Tibial nerve (tissue), 4 donors: ENCODE measurements around the gene TLR3. TPM values are rescaled to one million over a fixed set of nuclear protein-coding genes. Genes with fewer than 3 reads are reported as not detected.

Experiments used
- DNase-seq, 2 donors: peaks; one replicate each; pipeline ENCODE4 v3.0.0-alpha.2; 2019; ENCODE audit warnings: low spot score in 2 of 2
- H3K27ac ChIP-seq, 4 donors: fragments of 200-600 bp; sonication (generic) in 3 of 4; one replicate each; pipeline ENCODE4 v1.5.1; 2017 to 2019; ENCODE audit warnings: mild to moderate bottlenecking in 1 of 4
- H3K27me3 ChIP-seq, 2 donors: fragments of 200-600 bp; sonication (generic) in 1 of 2; one replicate each; pipeline versions ENCODE4 v1.5.1 to v1.6.0; 2017 to 2019
- H3K36me3 ChIP-seq, 3 donors: fragments of 200-600 bp; sonication (generic); one replicate each; pipeline ENCODE4 v1.5.1; 2018 to 2019
- H3K4me1 ChIP-seq, 4 donors: fragments of 200-600 bp; sonication (generic) in 3 of 4; one replicate each; pipeline ENCODE4 v1.5.1; 2017 to 2019
- H3K4me3 ChIP-seq, 4 donors: fragments of 200-600 bp; sonication (generic) in 3 of 4; one replicate each; pipeline ENCODE4 v1.5.1; 2017 to 2019; ENCODE audit warnings: mild to moderate bottlenecking in 1 of 4, moderate library complexity in 1 of 4
- H3K9me3 ChIP-seq, 4 donors: fragments of 200-600 bp; sonication (generic) in 3 of 4; one replicate each; pipeline ENCODE4 v1.5.1; 2017 to 2019
- CTCF ChIP-seq, 5 experiments: fragments of 200-600 bp in 3 of 5; fragments of 450-650 bp in 2 of 5; sonication (generic) in 3 of 5; IDR thresholded peaks; one replicate each; pipeline ENCODE4 v1.5.1; 2016 to 2019; ENCODE audit warnings: antibody characterized with exemption in 5 of 5, mild to moderate bottlenecking in 3 of 5, moderate library complexity in 2 of 5
- EP300 ChIP-seq, 2 donors: sonication (generic); formaldehyde crosslinking; IDR thresholded peaks; one replicate each; pipeline ENCODE4 v1.6.1; 2017; ENCODE audit warnings: antibody characterized with exemption in 2 of 2, mild to moderate bottlenecking in 1 of 2
- POLR2A ChIP-seq, 2 donors: fragments of 450-650 bp; IDR thresholded peaks; one replicate each; pipeline ENCODE4 v1.6.1; 2017; ENCODE audit warnings: antibody characterized with exemption in 2 of 2, mild to moderate bottlenecking in 2 of 2, moderate library complexity in 2 of 2
- WGBS, 2 donors: methylation state at CpG; one replicate each; pipeline ENCODE4 v1.1.5; 2018; 5-methylcytosine and 5-hydroxymethylcytosine counted together
- total RNA-seq, 4 donors: library from RNA; depleted of rRNA; stranded (reverse); fragments of >200 nt; gene quantifications; one replicate each; pipeline ENCODE4 v1.1.0, GENCODE V29; 2016

The TLR3 gene
- total RNA-seq, 4 donors from 2014 or later, result 3.9 to 13.3 (median 6.0) TPM

GRCh38 chr4:186051096-186051495, 17.9 kb upstream of the TLR3 start:
- H3K4me1 ChIP-seq, result peaks cover 0 to 3% (median 0%) of the 10 kb centered on the region in 4 donors
- no peaks in the 10 kb centered on the region for H3K27me3 ChIP-seq
- no peak overlapping the region for H3K4me3 ChIP-seq
- WGBS, 2 donors, result 63 to 68% methylated on average over 11 of the region's 11 CpGs
- no peaks in the 10 kb centered on the region for H3K36me3 ChIP-seq
- no peak for TF ChIP-seq CTCF (IDR thresholded peaks at IDR 0.05)
- no peak for TF ChIP-seq EP300 (IDR thresholded peaks at IDR 0.05)
- no peak for TF ChIP-seq POLR2A (IDR thresholded peaks at IDR 0.05)
- no peak overlapping the region for H3K27ac ChIP-seq
- DNase-seq, result no peak
- no peaks in the 10 kb centered on the region for H3K9me3 ChIP-seq

- H3K27me3 ChIP-seq, result no peaks in the 10 kb centered on the region
- H3K27ac ChIP-seq, result no peak overlapping the region
- WGBS, 2 donors, result 70 to 77% methylated on average over 6 of the region's 6 CpGs
- DNase-seq, result no peak
- H3K4me3 ChIP-seq, result no peak overlapping the region
- TF ChIP-seq POLR2A (IDR thresholded peaks at IDR 0.05) (no peak), EP300 (IDR thresholded peaks at IDR 0.05) (no peak), CTCF (IDR thresholded peaks at IDR 0.05) (no peak)
- no peaks in the 10 kb centered on the region for H3K9me3 ChIP-seq
- H3K4me1 ChIP-seq, result no peaks in the 10 kb centered on the region
- H3K36me3 ChIP-seq, result no peaks in the 10 kb centered on the region
Measured at GRCh38 chr4:186058253-186058979, 10.5 kb upstream of the TLR3 start.

- DNase-seq, result no peak
- Histone ChIP-seq H3K27me3 (no peaks in the 10 kb centered on the region), H3K4me3 (no peak overlapping the region), H3K4me1 (no peaks in the 10 kb centered on the region), H3K27ac (no peak overlapping the region), H3K36me3 (no peaks in the 10 kb centered on the region), H3K9me3 (no peaks in the 10 kb centered on the region)
- 88 to 94% methylated on average over 3 of the region's 3 CpGs for WGBS, 2 donors
- no peak for TF ChIP-seq POLR2A (IDR thresholded peaks at IDR 0.05)
- no peak for TF ChIP-seq EP300 (IDR thresholded peaks at IDR 0.05)
- TF ChIP-seq CTCF (IDR thresholded peaks at IDR 0.05), result no peak
Measured at GRCh38 chr4:186058980-186059316, 10.0 kb upstream of the TLR3 start.

- 86 to 91% methylated on average over 4 of the region's 4 CpGs for WGBS, 2 donors
- Histone ChIP-seq H3K27me3 (no peaks in the 10 kb centered on the region), H3K9me3 (no peaks in the 10 kb centered on the region), H3K27ac (no peak overlapping the region), H3K4me3 (no peak overlapping the region), H3K4me1 (no peaks in the 10 kb centered on the region), H3K36me3 (no peaks in the 10 kb centered on the region)
- DNase-seq, result no peak
- TF ChIP-seq POLR2A (IDR thresholded peaks at IDR 0.05) (no peak), EP300 (IDR thresholded peaks at IDR 0.05) (no peak), CTCF (IDR thresholded peaks at IDR 0.05) (no peak)
Measured at GRCh38 chr4:186061921-186062320, 7.0 kb upstream of the TLR3 start.

- TF ChIP-seq EP300 (IDR thresholded peaks at IDR 0.05), result no peak
- no peak for TF ChIP-seq POLR2A (IDR thresholded peaks at IDR 0.05)
- peak in 4 of 5 experiments; percentile 32 to 70 (median 56) for TF ChIP-seq CTCF (IDR thresholded peaks at IDR 0.05)
- peak overlapping the region; percentile 43 to 62 (median 51) for H3K4me3 ChIP-seq
- no peaks in the 10 kb centered on the region for H3K27me3 ChIP-seq
- WGBS, 2 donors, result 43 to 44% methylated on average over 9 of the region's 9 CpGs
- no peaks in the 10 kb centered on the region for H3K36me3 ChIP-seq
- peaks cover 0 to 18% (median 3%) of the 10 kb centered on the region in 4 donors for H3K4me1 ChIP-seq
- H3K27ac ChIP-seq, result peak overlapping the region; percentile 41 to 85 (median 76)
- peak; percentile 23 to 48 for DNase-seq
- H3K9me3 ChIP-seq, result no peaks in the 10 kb centered on the region
Measured at GRCh38 chr4:186067757-186068385, 1.1 kb upstream of the TLR3 start.
